ENCODE data around the gene PWWP2B.

PWWP2B gene

GRCh38 chr10:132397036-132397541, at the start of gene PWWP2B:
TSS of gene PWWP2B (plus strand) at chr10:132397200. CDS start at chr10:132397227, 27 bp downstream.
- no peak for DNase-seq (ENCODE audit: low spot score)

- no peak for DNase-seq (ENCODE audit: low spot score)
These were observed 49.6 kb upstream of the PWWP2B start for GRCh38 chr10:132347211-132347930.

GRCh38 chr10:132347931-132348267, 49.1 kb upstream of the PWWP2B start:
- no peak for DNase-seq (ENCODE audit: low spot score)

- no peak for DNase-seq (ENCODE audit: low spot score)
These were observed 47.2 kb upstream of the PWWP2B start for GRCh38 chr10:132349766-132350165.

- DNase-seq (ENCODE audit: low spot score): no peak
These were observed 46.6 kb upstream of the PWWP2B start for GRCh38 chr10:132350391-132350790.

GRCh38 chr10:132350946-132351345, 46.1 kb upstream of the PWWP2B start:
- no peak for DNase-seq (ENCODE audit: low spot score)

- no peak for DNase-seq (ENCODE audit: low spot score)
These were observed 45.4 kb upstream of the PWWP2B start for GRCh38 chr10:132351611-132352010.

GRCh38 chr10:132352462-132353308, 44.3 kb upstream of the PWWP2B start:
- peak; percentile 79 for DNase-seq (ENCODE audit: low spot score)

- DNase-seq (ENCODE audit: low spot score): no peak
These were observed 43.3 kb upstream of the PWWP2B start for GRCh38 chr10:132353456-132354355.

- DNase-seq (ENCODE audit: low spot score): no peak
These were observed 42.5 kb upstream of the PWWP2B start for GRCh38 chr10:132354356-132355094.

- DNase-seq (ENCODE audit: low spot score): no peak
These were observed 41.7 kb upstream of the PWWP2B start for GRCh38 chr10:132355297-132355696.

- no peak for DNase-seq (ENCODE audit: low spot score)
These were observed 41.2 kb upstream of the PWWP2B start for GRCh38 chr10:132355754-132356153.

- DNase-seq (ENCODE audit: low spot score): no peak
These were observed 40.3 kb upstream of the PWWP2B start for GRCh38 chr10:132356621-132357195.

GRCh38 chr10:132357286-132358058, 39.5 kb upstream of the PWWP2B start:
- DNase-seq (ENCODE audit: low spot score): no peak

GRCh38 chr10:132359305-132360040, 37.5 kb upstream of the PWWP2B start:
- DNase-seq (ENCODE audit: low spot score): no peak

- no peak for DNase-seq (ENCODE audit: low spot score)
These were observed 36.1 kb upstream of the PWWP2B start for GRCh38 chr10:132360766-132361447.

GRCh38 chr10:132361581-132362101, 35.4 kb upstream of the PWWP2B start:
- DNase-seq (ENCODE audit: low spot score): no peak

- DNase-seq (ENCODE audit: low spot score): no peak
These were observed 34.8 kb upstream of the PWWP2B start for GRCh38 chr10:132362151-132362611.

GRCh38 chr10:132363376-132363775, 33.6 kb upstream of the PWWP2B start:
- DNase-seq (ENCODE audit: low spot score): no peak
